ENCODE measurements around the gene TBCD. TPM values are rescaled to one million over a fixed set of nuclear protein-coding genes. Genes with fewer than 3 reads are reported as not detected.

The TBCD gene
- total RNA-seq, 1 donor from 2014 or later = 118 TPM

GRCh38 chr17:82835122-82835521, 83.3 kb downstream of the TBCD start:
- TF ChIP-seq, protein P1, sequence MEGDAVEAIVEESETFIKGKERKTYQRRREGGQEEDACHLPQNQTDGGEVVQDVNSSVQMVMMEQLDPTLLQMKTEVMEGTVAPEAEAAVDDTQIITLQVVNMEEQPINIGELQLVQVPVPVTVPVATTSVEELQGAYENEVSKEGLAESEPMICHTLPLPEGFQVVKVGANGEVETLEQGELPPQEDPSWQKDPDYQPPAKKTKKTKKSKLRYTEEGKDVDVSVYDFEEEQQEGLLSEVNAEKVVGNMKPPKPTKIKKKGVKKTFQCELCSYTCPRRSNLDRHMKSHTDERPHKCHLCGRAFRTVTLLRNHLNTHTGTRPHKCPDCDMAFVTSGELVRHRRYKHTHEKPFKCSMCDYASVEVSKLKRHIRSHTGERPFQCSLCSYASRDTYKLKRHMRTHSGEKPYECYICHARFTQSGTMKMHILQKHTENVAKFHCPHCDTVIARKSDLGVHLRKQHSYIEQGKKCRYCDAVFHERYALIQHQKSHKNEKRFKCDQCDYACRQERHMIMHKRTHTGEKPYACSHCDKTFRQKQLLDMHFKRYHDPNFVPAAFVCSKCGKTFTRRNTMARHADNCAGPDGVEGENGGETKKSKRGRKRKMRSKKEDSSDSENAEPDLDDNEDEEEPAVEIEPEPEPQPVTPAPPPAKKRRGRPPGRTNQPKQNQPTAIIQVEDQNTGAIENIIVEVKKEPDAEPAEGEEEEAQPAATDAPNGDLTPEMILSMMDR (IDR thresholded peaks at IDR 0.05; ENCODE audit: partially characterized antibody, unreplicated experiment) = no peak
- no peak overlapping the region for H3K4me3 Mint-ChIP-seq (ENCODE audit: unreplicated experiment)

GRCh38 chr17:82835766-82836512, 84.1 kb downstream of the TBCD start:
- peaks cover 5% of the 10 kb centered on the region for H3K36me3 Mint-ChIP-seq (ENCODE audit: unreplicated experiment)
- TF ChIP-seq, protein P1 (IDR thresholded peaks at IDR 0.05; ENCODE audit: partially characterized antibody, unreplicated experiment) = no peak
- peak overlapping the region; percentile 81 for H3K27ac Mint-ChIP-seq (ENCODE audit: unreplicated experiment)
- H3K9me3 Mint-ChIP-seq (ENCODE audit: unreplicated experiment) = peaks cover 5% of the 10 kb centered on the region
- H3K4me1 Mint-ChIP-seq (ENCODE audit: low read depth, unreplicated experiment) = peaks cover 36% of the 10 kb centered on the region
- DNase-seq = no peak
- H3K4me3 Mint-ChIP-seq (ENCODE audit: unreplicated experiment) = no peak overlapping the region
- peaks cover 3% of the 10 kb centered on the region for H3K27me3 Mint-ChIP-seq (ENCODE audit: unreplicated experiment)

More at GRCh38 chr17:82835122-82835521, 83.3 kb downstream of the TBCD start:
- Mint-ChIP-seq H3K4me1 (ENCODE audit: low read depth, unreplicated experiment) (peaks cover 35% of the 10 kb centered on the region), H3K9me3 (ENCODE audit: unreplicated experiment) (peaks cover 5% of the 10 kb centered on the region), H3K27ac (ENCODE audit: unreplicated experiment) (no peak overlapping the region), H3K36me3 (ENCODE audit: unreplicated experiment) (peaks cover 5% of the 10 kb centered on the region), H3K27me3 (ENCODE audit: unreplicated experiment) (peaks cover 3% of the 10 kb centered on the region)
- DNase-seq = no peak

DNA sequence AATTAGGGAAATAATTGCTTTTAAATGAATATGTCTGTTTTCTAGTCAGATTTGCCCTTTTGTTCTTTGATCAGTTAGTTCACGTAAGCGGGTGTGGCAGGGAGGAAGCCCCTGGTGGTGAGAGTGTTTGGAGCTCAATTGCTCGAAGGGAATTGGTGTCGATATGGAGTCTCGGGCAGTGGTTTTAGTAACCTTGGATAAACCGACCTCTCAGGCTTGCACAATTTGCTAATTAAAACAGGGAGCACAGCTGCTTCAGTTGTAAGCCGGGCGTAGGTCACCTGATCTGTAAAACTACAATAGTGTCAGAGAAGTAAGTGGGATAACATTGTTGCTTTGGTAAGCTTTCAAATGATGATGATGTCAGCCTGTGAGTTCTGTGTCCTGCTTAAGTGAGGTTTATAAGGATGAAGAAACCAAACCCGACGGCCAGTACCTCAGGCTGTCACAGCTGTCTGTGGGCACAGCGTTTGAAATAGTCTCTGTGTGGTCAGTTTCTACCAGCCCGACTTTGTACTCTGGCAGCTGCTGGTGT, 85.0 kb downstream of the TBCD start:
- Mint-ChIP-seq H3K4me3 (ENCODE audit: unreplicated experiment) (peak overlapping the region; percentile 30), H3K27ac (ENCODE audit: unreplicated experiment) (peak overlapping the region; percentile 72), H3K27me3 (ENCODE audit: unreplicated experiment) (peaks cover 3% of the 10 kb centered on the region), H3K4me1 (ENCODE audit: low read depth, unreplicated experiment) (peaks cover 36% of the 10 kb centered on the region), H3K36me3 (ENCODE audit: unreplicated experiment) (no peaks in the 10 kb centered on the region), H3K9me3 (ENCODE audit: unreplicated experiment) (no peaks in the 10 kb centered on the region)
- TF ChIP-seq, protein P1 (IDR thresholded peaks at IDR 0.05; ENCODE audit: partially characterized antibody, unreplicated experiment) = peak; percentile 60
- no peak for DNase-seq

GRCh38 chr17:82837586-82838320, 85.9 kb downstream of the TBCD start:
- TF ChIP-seq, protein P1 (IDR thresholded peaks at IDR 0.05; ENCODE audit: partially characterized antibody, unreplicated experiment) = no peak
- H3K4me3 Mint-ChIP-seq (ENCODE audit: unreplicated experiment) = peak overlapping the region; percentile 16
- H3K9me3 Mint-ChIP-seq (ENCODE audit: unreplicated experiment) = no peaks in the 10 kb centered on the region
- H3K4me1 Mint-ChIP-seq (ENCODE audit: low read depth, unreplicated experiment) = peaks cover 33% of the 10 kb centered on the region
- no peaks in the 10 kb centered on the region for H3K36me3 Mint-ChIP-seq (ENCODE audit: unreplicated experiment)
- H3K27me3 Mint-ChIP-seq (ENCODE audit: unreplicated experiment) = peaks cover 4% of the 10 kb centered on the region
- no peak for DNase-seq
- H3K27ac Mint-ChIP-seq (ENCODE audit: unreplicated experiment) = peak overlapping the region; percentile 72

All from glutamatergic neuron (in vitro differentiated cells).